HG03558 (cell line): ENCODE measurements around the gene FXYD3.
"Not testable (repeated sequence)": the region's sequence is repeated elsewhere in the genome, so short reads cannot be mapped to it uniquely, and the experiment has no call there.

Source experiments
- ATAC-seq: cut with Tn5 transposase; IDR thresholded peaks from one replicate; pipeline ENCODE4 v1.9.1; 2021; ENCODE audit warnings: moderate number of reproducible peaks; ENCODE audit not compliant: unreplicated experiment; ENCODE audit errors: extremely low read depth

The FXYD3 gene

DNA sequence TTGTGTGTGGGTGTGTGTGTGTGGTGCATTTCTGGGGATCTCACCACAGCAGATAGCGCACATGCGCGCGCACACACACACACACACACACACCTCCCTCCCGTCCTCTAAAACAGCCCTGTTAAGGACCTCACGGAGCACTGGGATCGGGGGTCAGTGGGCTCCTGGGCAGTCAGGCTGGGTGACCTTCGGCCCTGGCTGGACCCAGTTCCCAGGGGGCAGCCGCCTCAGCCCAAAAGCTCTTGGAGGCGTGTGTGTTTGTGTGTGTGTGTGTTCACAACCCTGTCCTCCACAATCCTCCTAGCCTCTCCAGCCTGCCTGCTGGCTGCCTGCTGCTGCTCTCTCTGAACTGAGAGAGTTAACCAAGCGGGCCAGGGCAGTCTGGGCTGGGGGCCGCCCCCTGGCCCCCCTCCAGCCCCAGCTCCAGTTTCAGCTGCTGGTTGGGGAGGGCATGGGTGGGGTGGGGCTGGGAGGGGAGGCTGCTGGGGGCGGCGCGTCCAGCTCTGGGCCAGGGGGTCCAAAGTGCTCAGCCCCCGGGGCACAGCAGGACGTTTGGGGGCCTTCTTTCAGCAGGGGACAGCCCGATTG, 22.8 kb downstream of the FXYD3 start, which contains the start of gene FXYD1:
Gene FXYD1, plus strand, starts transcription at position 520 of the 588 bp plus-strand sequence. CDS start 1,256 bp downstream, outside the sequence.
- no peak for ATAC-seq

GRCh38 chr19:35140207-35140961, 24.8 kb downstream of the FXYD3 start:
- ATAC-seq = no peak

- ATAC-seq = no peak
Observed at GRCh38 chr19:35140962-35141836, 25.6 kb downstream of the FXYD3 start.

GRCh38 chr19:35141837-35142605, 26.4 kb downstream of the FXYD3 start:
- ATAC-seq = no peak

DNA sequence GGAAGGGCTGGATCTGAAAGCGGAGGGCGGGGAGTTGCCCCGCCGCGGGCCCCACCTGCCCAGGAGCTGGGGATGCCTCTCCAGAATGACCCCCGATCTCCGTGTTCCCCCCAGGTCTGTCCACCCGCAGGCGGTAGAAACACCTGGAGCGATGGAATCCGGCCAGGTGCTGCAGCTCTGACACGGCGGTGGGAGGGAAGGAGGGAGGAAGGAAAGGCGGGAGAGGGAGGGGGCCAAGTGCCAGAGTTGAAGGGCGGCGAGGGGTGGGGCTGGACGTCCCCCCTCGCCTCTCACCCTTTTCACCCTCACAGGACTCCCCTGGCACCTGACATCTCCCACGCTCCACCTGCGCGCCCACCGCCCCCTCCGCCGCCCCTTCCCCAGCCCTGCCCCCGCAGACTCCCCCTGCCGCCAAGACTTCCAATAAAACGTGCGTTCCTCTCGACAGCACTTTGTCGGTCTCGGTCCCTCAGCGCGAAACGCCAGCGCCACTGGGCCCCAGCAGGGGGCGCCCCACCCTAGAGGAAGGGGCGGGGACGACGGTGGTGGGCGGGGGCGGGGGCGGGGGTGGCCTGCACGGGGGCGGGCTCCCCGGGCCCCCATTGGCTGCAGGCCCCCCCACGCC, 27.1 kb downstream of the FXYD3 start:
- ATAC-seq = no peak

DNA sequence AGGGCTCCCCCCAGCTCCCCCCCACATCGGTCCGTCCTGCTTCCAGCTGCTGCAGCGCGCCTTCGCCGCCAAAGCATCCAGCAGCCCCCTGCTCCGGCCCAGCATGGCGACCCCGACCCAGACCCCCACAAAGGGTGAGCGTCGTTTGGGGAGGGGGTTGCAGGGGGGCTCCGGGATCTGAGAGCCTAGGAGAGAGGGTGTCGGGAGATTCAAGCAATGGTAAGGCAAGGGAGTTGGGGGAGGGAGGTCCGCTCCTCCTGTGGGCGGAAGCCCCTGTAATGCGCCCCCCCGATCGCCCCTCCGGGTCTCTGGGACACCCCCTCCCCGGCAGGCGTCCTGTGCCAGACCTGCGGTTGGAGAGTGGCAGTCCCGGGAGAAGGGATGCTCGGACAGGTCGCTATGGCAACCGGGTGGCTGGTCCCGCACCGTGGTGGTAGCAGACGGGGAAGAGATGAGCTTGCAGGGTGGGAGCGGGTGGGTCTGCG, 27.6 kb downstream of the FXYD3 start, which contains the start of gene FXYD7:
Gene FXYD7, plus strand, starts transcription at position 25 of the 485 bp plus-strand sequence. Its CDS starts 79 bp downstream, at position 104.
- ATAC-seq = no peak

DNA sequence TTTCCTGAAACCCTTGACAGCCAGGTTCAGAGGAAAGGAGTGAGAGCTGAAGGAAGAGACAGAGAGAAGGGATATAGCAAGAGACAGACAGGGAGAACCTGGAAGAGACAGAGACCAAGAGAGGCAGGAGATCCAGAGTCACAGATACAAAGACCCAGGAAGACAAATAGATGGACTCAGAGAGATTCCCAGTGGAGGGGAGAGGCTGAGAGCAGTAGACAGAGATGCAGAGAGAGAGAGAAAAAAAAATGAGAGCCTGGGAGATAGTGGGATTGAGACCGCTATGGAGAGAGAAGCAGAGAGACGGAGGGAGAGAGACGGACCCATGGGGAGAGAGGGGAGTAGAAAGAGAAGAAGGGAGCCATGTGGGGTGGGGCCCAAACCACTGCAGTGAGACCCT, 28.2 kb downstream of the FXYD3 start:
- ATAC-seq = no peak

GRCh38 chr19:35144259-35144599, 28.6 kb downstream of the FXYD3 start:
- no peak for ATAC-seq

- no peak for ATAC-seq
Observed at GRCh38 chr19:35144600-35145436, 29.2 kb downstream of the FXYD3 start.

- no peak for ATAC-seq
Observed at GRCh38 chr19:35146746-35147459, 31.3 kb downstream of the FXYD3 start.

DNA sequence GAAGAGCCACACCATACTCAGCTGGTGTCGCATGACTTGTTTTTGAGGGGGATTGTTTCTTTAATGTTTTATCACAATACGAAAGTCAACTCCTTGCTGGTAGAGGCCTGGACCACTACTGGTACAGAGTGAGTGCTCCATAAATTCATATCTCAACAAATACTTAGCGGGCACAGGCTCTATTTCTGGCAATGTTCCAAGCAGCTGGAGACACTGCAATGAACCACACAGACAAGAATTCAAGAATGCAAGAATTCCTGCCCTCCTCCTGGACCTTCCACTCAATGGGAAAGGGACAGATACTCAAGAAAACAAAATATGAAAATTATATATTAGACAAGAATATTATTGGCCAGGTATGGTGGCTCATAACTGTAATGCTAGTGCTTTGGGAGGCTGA, 33.8 kb downstream of the FXYD3 start:
- ATAC-seq = no peak

DNA sequence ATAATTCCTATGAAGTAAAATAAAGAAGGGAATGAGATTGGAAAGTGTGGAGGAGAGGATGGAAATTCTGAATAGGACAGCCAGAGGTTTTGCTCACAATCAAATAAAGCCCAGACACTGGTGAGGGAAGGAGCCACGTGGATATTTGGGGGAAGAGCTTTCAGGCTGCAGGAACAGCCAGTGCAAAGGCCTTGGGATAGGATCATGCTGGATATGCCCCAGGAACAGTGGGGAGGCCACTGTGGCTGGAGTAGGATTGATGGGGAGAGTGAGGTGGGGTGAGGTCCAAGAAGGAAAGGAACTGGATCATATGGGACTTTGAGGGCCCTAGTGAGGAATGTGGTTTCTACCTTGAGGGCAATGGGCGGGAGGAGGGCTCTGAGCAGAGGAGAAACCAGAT, 34.8 kb downstream of the FXYD3 start:
- no peak for ATAC-seq

DNA sequence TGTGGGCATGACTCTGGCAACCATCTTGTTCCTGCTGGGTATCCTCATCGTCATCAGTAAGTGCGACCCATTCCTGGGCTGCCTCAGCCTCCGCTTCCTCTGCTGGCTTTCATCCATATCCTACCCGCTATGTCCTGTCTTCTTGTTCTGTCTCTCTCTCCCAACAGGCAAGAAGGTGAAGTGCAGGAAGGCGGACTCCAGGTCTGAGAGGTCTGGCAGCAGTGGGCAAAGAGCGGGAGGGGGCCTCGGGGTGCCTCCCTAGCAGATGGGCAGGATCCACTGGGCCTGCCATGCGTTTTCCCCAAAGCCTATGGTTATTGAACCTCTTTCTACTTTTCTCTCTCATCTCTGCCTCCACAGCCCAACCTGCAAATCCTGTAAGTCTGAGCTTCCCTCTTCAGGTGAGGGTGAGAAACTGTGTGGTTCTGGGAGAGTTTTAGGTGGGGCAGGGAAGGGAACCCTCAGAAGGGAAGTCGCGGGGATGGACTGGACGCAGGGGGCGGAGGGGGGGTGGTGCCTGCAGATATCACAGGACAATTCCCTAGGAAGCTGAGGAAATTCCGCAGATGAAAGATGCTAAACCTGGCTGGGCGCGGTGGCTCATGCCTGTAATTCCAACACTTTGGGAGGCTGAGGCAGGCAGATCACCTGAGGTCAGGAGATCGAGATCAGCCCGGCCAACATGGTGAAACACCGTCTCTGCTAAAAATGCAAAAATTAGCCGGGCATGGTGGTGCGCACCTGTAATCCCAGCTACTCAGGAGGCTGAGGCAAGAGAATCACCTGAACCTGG, 35.8 kb downstream of the FXYD3 start:
- ATAC-seq = no peak

DNA sequence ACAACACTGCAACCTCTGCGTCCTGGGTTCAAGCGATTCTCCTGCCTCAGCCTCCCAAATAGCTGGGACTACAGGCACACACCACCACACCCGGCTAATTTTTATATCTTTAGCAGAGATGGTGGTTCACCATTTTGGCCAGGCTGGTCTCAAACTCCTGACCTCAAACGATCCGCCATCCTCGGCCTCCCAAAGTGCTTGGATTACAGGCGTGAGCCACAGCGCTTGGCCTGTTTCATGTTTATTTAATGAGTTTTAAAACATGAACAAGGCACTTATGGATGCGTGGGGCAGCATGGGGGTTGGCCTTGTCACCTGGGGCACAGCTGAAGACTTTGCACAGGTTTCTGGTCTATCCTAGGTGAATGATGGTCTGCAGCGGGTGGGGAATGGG, 37.5 kb downstream of the FXYD3 start:
- not testable (repeated sequence) for ATAC-seq

DNA sequence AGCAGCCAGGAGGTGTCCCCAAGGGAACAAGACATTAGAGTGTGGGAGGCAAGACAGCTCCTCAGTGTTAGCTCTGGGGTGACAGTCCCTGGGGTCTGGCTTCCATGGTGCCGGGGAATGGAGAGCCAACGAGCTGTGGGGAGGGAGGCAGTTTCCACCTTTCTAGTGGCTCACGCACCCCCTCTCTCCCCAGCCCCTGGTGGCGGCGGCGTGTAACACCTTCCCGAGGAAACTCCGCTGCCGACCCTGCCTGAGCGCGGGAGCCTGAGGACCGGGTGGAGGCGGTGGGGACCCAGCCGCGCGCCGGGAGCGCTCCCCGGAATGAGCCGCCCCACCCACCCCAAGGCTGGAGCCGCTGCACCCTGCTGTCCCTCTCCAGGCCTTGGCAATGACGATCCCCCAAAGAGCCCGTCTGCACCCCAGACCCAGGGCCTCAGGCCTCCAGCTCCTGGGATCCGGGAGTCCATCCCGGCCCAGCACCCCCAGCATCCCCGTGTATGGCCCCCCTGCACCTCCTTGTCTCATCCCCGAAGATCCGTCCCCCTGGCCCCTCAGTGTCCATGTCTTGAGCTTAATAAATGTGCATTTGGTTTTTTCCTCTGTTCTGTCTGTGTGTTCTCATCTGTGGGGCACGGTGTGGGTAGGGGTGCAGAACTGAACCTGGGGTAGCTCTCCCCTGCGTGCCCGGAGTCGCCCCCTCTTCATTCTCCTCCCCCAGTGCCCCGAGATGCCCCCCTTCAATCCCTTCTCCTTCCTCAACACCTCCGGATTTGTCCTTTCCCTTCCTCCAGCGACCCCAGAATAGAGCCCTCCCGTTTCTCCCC, 38.3 kb downstream of the FXYD3 start:
- ATAC-seq = no peak

DNA sequence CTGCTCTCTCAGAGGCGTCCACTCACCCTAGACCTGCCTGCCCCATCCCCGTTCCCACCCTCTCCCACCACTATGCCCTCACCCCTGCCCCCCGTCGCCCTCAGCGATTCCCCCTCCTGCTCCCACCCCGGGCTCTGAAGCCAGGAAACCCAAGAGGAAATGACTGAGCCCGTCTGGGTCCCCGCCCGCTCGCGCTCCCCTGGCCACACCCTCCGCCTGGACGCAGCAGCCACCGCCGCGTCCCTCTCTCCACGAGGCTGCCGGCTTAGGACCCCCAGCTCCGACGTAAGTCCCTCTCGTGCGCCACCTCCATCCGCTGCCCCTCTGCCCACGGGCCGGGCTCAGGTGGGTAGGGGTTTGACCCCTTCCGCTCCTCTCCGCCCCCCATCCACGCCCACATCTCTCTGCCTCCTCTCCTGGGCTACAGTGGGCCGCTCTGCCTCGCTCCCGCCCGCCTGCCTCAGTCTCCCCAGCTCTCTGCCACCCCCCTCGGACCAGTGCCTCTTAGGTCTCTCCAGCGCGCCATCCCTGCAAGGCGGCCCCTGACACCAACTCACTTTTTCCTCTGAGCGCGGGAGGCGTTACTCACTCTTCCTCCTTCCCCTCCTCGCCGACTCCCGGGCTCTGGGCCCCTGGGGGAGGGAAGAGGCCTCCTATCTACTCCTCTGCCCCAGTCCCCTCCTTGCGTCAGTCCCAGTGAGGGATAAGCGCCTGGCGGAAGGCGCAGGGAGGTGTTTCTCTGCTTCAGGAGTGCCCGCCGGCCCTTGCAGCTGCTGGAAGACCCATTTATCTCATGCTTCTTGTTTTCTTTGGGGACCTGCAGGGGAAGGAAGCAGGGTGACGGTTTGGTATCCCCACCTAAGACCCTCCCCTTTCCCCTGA, 39.1 kb downstream of the FXYD3 start, which contains the start of gene FXYD5:
Gene FXYD5, plus strand, starts transcription at position 211 of the 882 bp plus-strand sequence. CDS start 816 bp downstream, outside the sequence.
- ATAC-seq = no peak
